IMR-90 (cell line): ENCODE data around the gene FTO. TPM values are rescaled to one million over a fixed set of nuclear protein-coding genes. Genes with fewer than 3 reads are reported as not detected.

ENCODE experiments used
- ATAC-seq: fragments of 200-7000 bp; cut with Tn5 transposase; 2 replicates; pipeline ENCODE4 v1.9.1; 2020; ENCODE audit warnings: low read depth, mild to moderate bottlenecking, moderate library complexity
- BruUV-seq: library from RNA; stranded (reverse); fragments of 400-500 nt; replicated peaks from 2 replicates; lab custom pipeline; 2021; lab: Mats Ljungman, UMichigan
- CTCF ChIA-PET: fragments of 300-600 bp; formaldehyde crosslinking; extraction: SDS; loops from one replicate; lab custom pipeline; 2021; ENCODE audit warnings: antibody characterized with exemption; lab: Yijun Ruan, JAX
- POLR2A ChIA-PET: fragments of 300-600 bp; sonication (Branson Sonifier 250); formaldehyde crosslinking; loops from one replicate; lab custom pipeline; 2022; ENCODE audit warnings: antibody characterized with exemption; ENCODE audit not compliant: unreplicated experiment; lab: Charles Lee
- DNase-seq: peaks from one replicate; pipeline ENCODE4 v3.0.0; 2013
- H2AFZ ChIP-seq: replicated peaks from 2 replicates; pipeline ENCODE3; 2013; ENCODE audit warnings: low read length, mild to moderate bottlenecking; ENCODE audit not compliant: poor library complexity
- H2AK5ac ChIP-seq: 2 replicates; pipeline ENCODE4 v1.6.1; 2013; ENCODE audit warnings: low read depth, low read length, inconsistent platforms
- H2AK9ac ChIP-seq: replicated peaks from 2 replicates; pipeline ENCODE3; 2013; ENCODE audit warnings: mild to moderate bottlenecking, low read depth, low read length, moderate library complexity; ENCODE audit not compliant: poor library complexity
- H2BK120ac ChIP-seq: 2 replicates; pipeline ENCODE4 v1.6.1; 2013; ENCODE audit warnings: low read depth, low read length, inconsistent platforms
- H2BK15ac ChIP-seq: 3 replicates; pipeline ENCODE4 v1.6.1; 2013; ENCODE audit warnings: low read depth, low read length, inconsistent platforms
- H2BK20ac ChIP-seq: 2 replicates; pipeline ENCODE4 v1.6.1; 2013; ENCODE audit warnings: low read depth, mild to moderate bottlenecking, inconsistent platforms, low read length, moderate library complexity
- H2BK5ac ChIP-seq: 2 replicates; pipeline ENCODE4 v1.6.1; 2013; ENCODE audit warnings: mild to moderate bottlenecking, low read depth, low read length, inconsistent platforms; ENCODE audit not compliant: poor library complexity, severe bottlenecking
- H3K14ac ChIP-seq: replicated peaks from 2 replicates; pipeline ENCODE4 v1.6.1; 2013; ENCODE audit warnings: low read depth, low read length, inconsistent platforms
- H3K18ac ChIP-seq: 2 replicates; pipeline ENCODE4 v1.6.1; 2013; ENCODE audit warnings: low read depth, low read length, control low read depth
- H3K23ac ChIP-seq: 2 replicates; pipeline ENCODE4 v1.6.1; 2013; ENCODE audit warnings: low read depth, low read length, inconsistent platforms
- H3K27ac ChIP-seq: 2 replicates; pipeline ENCODE4 v1.5.1; 2013; ENCODE audit warnings: mild to moderate bottlenecking, control low read depth, low read length; ENCODE audit not compliant: insufficient read depth
- H3K27me3 ChIP-seq: 2 replicates; pipeline ENCODE4 v1.6.1; 2013; ENCODE audit warnings: low read length; ENCODE audit not compliant: control insufficient read depth, insufficient read depth
- H3K36me3 ChIP-seq: 2 replicates; pipeline ENCODE4 v1.6.1; 2013; ENCODE audit warnings: low read length, mixed read lengths; ENCODE audit not compliant: control insufficient read depth, insufficient read depth
- H3K4ac ChIP-seq: 2 replicates; pipeline ENCODE4 v1.6.1; 2013; ENCODE audit warnings: low read depth, low read length, inconsistent platforms
- H3K4me1 ChIP-seq: 2 replicates; pipeline ENCODE4 v1.6.1; 2013; ENCODE audit warnings: low read length, mixed read lengths; ENCODE audit not compliant: control insufficient read depth, insufficient read depth
- H3K4me2 ChIP-seq: 2 replicates; pipeline ENCODE4 v1.6.1; 2013; ENCODE audit warnings: low read depth, mild to moderate bottlenecking, control low read depth, low read length, moderate library complexity
- H3K4me3 ChIP-seq: 2 replicates; pipeline ENCODE4 v1.5.1; 2013; ENCODE audit warnings: low read depth, mild to moderate bottlenecking, control low read depth, low read length, moderate library complexity; ENCODE audit not compliant: insufficient read depth
- H3K56ac ChIP-seq: 2 replicates; pipeline ENCODE4 v1.6.1; 2013; ENCODE audit warnings: low read length, inconsistent platforms; ENCODE audit not compliant: insufficient read depth; ENCODE audit errors: extremely low read depth
- H3K79me1 ChIP-seq, 2 experiments: 2 replicates each; pipeline ENCODE4 v1.6.1; 2013; ENCODE audit warnings: low read length in 2 of 2, inconsistent platforms in 1 of 2, low read depth in 1 of 2
- H3K9ac ChIP-seq: 2 replicates; pipeline ENCODE4 v1.6.1; 2013; ENCODE audit warnings: low read depth, low read length, control low read depth
- H3K9me1 ChIP-seq: 2 replicates; pipeline ENCODE4 v1.6.1; 2013; ENCODE audit warnings: low read length, inconsistent platforms; ENCODE audit not compliant: insufficient read depth
- H3K9me3 ChIP-seq: 2 replicates; pipeline ENCODE4 v1.6.1; 2013; ENCODE audit warnings: low read length; ENCODE audit not compliant: control insufficient read depth, insufficient read depth
- H4K20me1 ChIP-seq: 2 replicates; pipeline ENCODE4 v1.6.1; 2013; ENCODE audit warnings: low read length, inconsistent platforms; ENCODE audit not compliant: insufficient read depth
- H4K5ac ChIP-seq: 2 replicates; pipeline ENCODE4 v1.6.1; 2013; ENCODE audit warnings: mild to moderate bottlenecking, low read depth, low read length, control low read depth
- H4K8ac ChIP-seq, 2 experiments: 2 replicates each; pipeline ENCODE4 v1.6.1; 2013; ENCODE audit warnings: low read depth in 2 of 2, low read length in 2 of 2, control low read depth in 1 of 2, inconsistent platforms in 1 of 2
- H4K91ac ChIP-seq: 2 replicates; pipeline ENCODE4 v1.6.1; 2013; ENCODE audit warnings: low read depth, low read length, inconsistent platforms; ENCODE audit not compliant: insufficient read depth
- BHLHE40 ChIP-seq: fragments of 150-350 bp; IDR thresholded peaks from 2 replicates; pipeline ENCODE4 v1.6.1; 2016; ENCODE audit warnings: mild to moderate bottlenecking, low read depth, low read length
- CHD1 ChIP-seq: IDR thresholded peaks from 2 replicates; pipeline ENCODE4 v1.6.1; 2012; ENCODE audit warnings: low read depth, low read length, improper control_type of control experiment
- FOS ChIP-seq: fragments of 150-350 bp; IDR thresholded peaks from 2 replicates; pipeline ENCODE4 v1.6.1; 2016; ENCODE audit warnings: low read depth, low read length
- MAFK ChIP-seq: IDR thresholded peaks from 2 replicates; pipeline ENCODE4 v1.6.1; 2012; ENCODE audit warnings: low read depth, low read length, improper control_type of control experiment
- MAZ ChIP-seq: IDR thresholded peaks from 2 replicates; pipeline ENCODE4 v1.6.1; 2012; ENCODE audit warnings: low read depth, mild to moderate bottlenecking, low read length, improper control_type of control experiment, moderate library complexity, borderline replicate concordance
- MXI1 ChIP-seq: IDR thresholded peaks from 2 replicates; pipeline ENCODE4 v1.6.1; 2012; ENCODE audit warnings: low read depth, mild to moderate bottlenecking, low read length, moderate library complexity, borderline replicate concordance
- NFE2L2 ChIP-seq: fragments of 150-350 bp; IDR thresholded peaks from 2 replicates; pipeline ENCODE4 v1.6.1; 2016; ENCODE audit warnings: low read depth, mild to moderate bottlenecking, low read length
- RAD21 ChIP-seq: IDR thresholded peaks from 2 replicates; pipeline ENCODE4 v1.6.1; 2012; ENCODE audit warnings: low read length, improper control_type of control experiment
- RCOR1 ChIP-seq: IDR thresholded peaks from 2 replicates; pipeline ENCODE4 v1.6.1; 2012; ENCODE audit warnings: mild to moderate bottlenecking, low read length, improper control_type of control experiment; ENCODE audit not compliant: insufficient replicate concordance
- RFX5 ChIP-seq: IDR thresholded peaks from 2 replicates; pipeline ENCODE4 v1.8.0; 2012; ENCODE audit warnings: low read depth, mild to moderate bottlenecking, low read length, moderate library complexity
- SMC3 ChIP-seq: fragments of 150-350 bp; IDR thresholded peaks from 2 replicates; pipeline ENCODE4 v1.6.1; 2016; ENCODE audit warnings: low read depth, mild to moderate bottlenecking, antibody characterized with exemption, low read length, moderate library complexity
- WGBS, 2 experiments: methylation state at CpG; one replicate each; pipeline versions ENCODE4 v1.1.5 to v1.1.7; 2013; ENCODE audit warnings: missing lambda C conversion rate in 2 of 2; ENCODE audit not compliant: insufficient read length in 1 of 2; ENCODE audit errors: extremely low coverage in 2 of 2; 5-methylcytosine and 5-hydroxymethylcytosine counted together
- dilution Hi-C: fragments of 300-500 bp; cut with HindIII; formaldehyde crosslinking; loops from one replicate; pipeline ENCODE4 v1.14.3; 2018; ENCODE audit warnings: low sequenced_read_pairs; ENCODE audit not compliant: unreplicated experiment
- in situ Hi-C: fragments of 300-500 bp; cut with MboI; formaldehyde crosslinking; loops from 3 replicates; pipeline ENCODE4 v1.14.3; 2019; ENCODE audit warnings: low sequenced_read_pairs, inconsistent platforms, mixed read lengths
- intact Hi-C: fragments of 100-400 bp; cut with micrococcal nuclease; formaldehyde crosslinking; loops from 2 replicates; pipeline ENCODE4 v1.10.0; 2022
- polyA plus RNA-seq, 3 experiments: library from polyadenylated mRNA; depleted of rRNA; stranded (reverse); fragments of >200 nt; gene quantifications; 2 replicates each; pipeline ENCODE4 v1.2.3, GENCODE V29; 2012; ENCODE audit warnings: low replicate concordance in 1 of 3
- total RNA-seq: library from RNA; depleted of rRNA; stranded (reverse); fragments of >200 nt; gene quantifications from 2 replicates; pipeline ENCODE4 v1.2.3, GENCODE V29; 2012
- TF ChIP-seq, protein P1 (sequence below): conservative IDR thresholded peaks from 2 replicates; pipeline ENCODE4 v1.5.1; 2012; ENCODE audit warnings: mild to moderate bottlenecking, low read depth, low read length, improper control_type of control experiment
- TF ChIP-seq, protein P2 (sequence below): fragments of 150-350 bp; IDR thresholded peaks from 2 replicates; pipeline ENCODE4 v1.6.1; 2016; ENCODE audit warnings: low read depth, mild to moderate bottlenecking, low read length, moderate library complexity, borderline replicate concordance
- TF ChIP-seq, protein P3 (sequence below): fragments of 150-350 bp; IDR thresholded peaks from 2 replicates; pipeline ENCODE4 v1.6.1; 2017; ENCODE audit warnings: mild to moderate bottlenecking, antibody characterized with exemption, low read length, low read depth

The FTO gene
- total and polyA plus RNA-seq, 2 of the 4 experiments (the other 2 are of a cell fraction): 70.3 to 132 TPM

DNA sequence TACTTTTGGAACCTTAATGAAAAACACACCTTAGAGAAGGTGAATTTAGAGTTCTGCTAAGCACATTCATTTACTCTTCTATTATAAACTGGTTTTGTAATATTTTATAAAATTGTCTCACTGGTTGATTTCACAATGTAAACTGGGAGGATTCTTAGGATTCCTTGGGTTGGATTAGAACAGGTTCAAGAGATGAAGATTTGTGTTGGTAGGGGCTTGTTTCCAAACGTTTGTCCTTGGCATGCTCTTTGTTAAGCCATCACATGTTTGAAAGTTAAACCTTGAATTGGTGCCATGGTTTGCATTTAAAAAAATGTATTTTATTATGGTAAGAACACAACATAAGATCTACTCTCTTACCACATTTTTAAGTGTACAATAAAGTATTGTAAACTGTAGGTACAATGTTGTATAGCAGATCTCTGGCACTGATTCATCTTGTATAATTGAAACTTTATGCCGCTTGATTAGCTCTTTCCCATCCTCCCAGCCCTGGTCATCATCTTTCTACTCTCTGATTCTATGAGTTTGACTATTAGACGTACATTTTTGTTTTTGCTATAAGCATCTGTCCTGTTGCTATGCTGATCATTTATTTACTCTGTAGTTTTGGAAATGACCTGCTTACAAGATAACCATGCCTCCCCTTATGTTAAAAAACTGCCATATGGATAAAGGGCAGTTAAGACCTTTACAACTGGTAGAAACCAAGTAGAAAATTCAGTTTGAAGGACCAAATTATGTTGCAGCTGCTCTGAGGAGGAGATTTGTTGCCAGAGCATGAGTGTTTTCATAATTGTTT is 9.6 kb downstream of the FTO start:
- WGBS, 2 experiments: no CpG with 5 or more reads among the region's 3 CpGs
- 0 out of 2 replicates have a peak, but pooled peaks cover 2% of the 10 kb centered on the region for H3K9me1 ChIP-seq
- H3K36me3 ChIP-seq: no peaks in the 10 kb centered on the region
- H3K4me3 ChIP-seq: no peak overlapping the region
- H4K91ac ChIP-seq: no peak overlapping the region
- DNase-seq: no peak
- TF ChIP-seq NFE2L2 (no peak), MXI1 (no peak), SMC3 (no peak), RAD21 (no peak), CHD1 (no peak), BHLHE40 (no peak), FOS (no peak), MAZ (no peak), RFX5 (no peak), RCOR1 (no peak), MAFK (no peak)
- TF ChIP-seq, protein P1, sequence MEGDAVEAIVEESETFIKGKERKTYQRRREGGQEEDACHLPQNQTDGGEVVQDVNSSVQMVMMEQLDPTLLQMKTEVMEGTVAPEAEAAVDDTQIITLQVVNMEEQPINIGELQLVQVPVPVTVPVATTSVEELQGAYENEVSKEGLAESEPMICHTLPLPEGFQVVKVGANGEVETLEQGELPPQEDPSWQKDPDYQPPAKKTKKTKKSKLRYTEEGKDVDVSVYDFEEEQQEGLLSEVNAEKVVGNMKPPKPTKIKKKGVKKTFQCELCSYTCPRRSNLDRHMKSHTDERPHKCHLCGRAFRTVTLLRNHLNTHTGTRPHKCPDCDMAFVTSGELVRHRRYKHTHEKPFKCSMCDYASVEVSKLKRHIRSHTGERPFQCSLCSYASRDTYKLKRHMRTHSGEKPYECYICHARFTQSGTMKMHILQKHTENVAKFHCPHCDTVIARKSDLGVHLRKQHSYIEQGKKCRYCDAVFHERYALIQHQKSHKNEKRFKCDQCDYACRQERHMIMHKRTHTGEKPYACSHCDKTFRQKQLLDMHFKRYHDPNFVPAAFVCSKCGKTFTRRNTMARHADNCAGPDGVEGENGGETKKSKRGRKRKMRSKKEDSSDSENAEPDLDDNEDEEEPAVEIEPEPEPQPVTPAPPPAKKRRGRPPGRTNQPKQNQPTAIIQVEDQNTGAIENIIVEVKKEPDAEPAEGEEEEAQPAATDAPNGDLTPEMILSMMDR: no peak
- TF ChIP-seq, protein P2, sequence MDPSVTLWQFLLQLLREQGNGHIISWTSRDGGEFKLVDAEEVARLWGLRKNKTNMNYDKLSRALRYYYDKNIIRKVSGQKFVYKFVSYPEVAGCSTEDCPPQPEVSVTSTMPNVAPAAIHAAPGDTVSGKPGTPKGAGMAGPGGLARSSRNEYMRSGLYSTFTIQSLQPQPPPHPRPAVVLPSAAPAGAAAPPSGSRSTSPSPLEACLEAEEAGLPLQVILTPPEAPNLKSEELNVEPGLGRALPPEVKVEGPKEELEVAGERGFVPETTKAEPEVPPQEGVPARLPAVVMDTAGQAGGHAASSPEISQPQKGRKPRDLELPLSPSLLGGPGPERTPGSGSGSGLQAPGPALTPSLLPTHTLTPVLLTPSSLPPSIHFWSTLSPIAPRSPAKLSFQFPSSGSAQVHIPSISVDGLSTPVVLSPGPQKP: no peak
- TF ChIP-seq, protein P3, sequence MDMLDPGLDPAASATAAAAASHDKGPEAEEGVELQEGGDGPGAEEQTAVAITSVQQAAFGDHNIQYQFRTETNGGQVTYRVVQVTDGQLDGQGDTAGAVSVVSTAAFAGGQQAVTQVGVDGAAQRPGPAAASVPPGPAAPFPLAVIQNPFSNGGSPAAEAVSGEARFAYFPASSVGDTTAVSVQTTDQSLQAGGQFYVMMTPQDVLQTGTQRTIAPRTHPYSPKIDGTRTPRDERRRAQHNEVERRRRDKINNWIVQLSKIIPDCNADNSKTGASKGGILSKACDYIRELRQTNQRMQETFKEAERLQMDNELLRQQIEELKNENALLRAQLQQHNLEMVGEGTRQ: no peak
- no peak overlapping the region for H2BK20ac ChIP-seq
- H3K23ac ChIP-seq: no peak overlapping the region
- no peaks in the 10 kb centered on the region for H3K9me3 ChIP-seq
- no peak overlapping the region for H4K8ac ChIP-seq
- H3K56ac ChIP-seq: no peak overlapping the region
- no peak overlapping the region for H3K27ac ChIP-seq
- H2BK120ac ChIP-seq: no peak overlapping the region
- H4K5ac ChIP-seq: no peak overlapping the region
- no TSS peak for BruUV-seq
- 0 out of 2 replicates have a peak overlapping the region, but pooled peaks have one; percentile 24 for H3K4me2 ChIP-seq
- in situ Hi-C loops: loop anchor here (5.0 kb wide), 1 partner anchor 49 kb away; no protein-coding TSS in a partner anchor
- H2AFZ ChIP-seq: no peak overlapping the region
- no peak overlapping the region for H3K9ac ChIP-seq
- no peak overlapping the region for H3K14ac ChIP-seq
- dilution Hi-C loops: no loop called here
- CTCF ChIA-PET: no interaction called here
- intact Hi-C loops: no loop called here
- no peak overlapping the region for H2BK15ac ChIP-seq
- H2AK5ac ChIP-seq: no peak overlapping the region
- H3K27me3 ChIP-seq: no peaks in the 10 kb centered on the region
- H2BK5ac ChIP-seq: no peak overlapping the region
- no peak; the same call in 1 of the 2 replicates for ATAC-seq
- peaks cover 15% of the 10 kb centered on the region; the same call in 1 of the 2 replicates for H4K20me1 ChIP-seq
- peaks cover 15 to 44% of the 10 kb centered on the region in 2 experiments for H3K79me1 ChIP-seq
- no peak overlapping the region for H2AK9ac ChIP-seq
- no peak overlapping the region for H3K4ac ChIP-seq
- 0 out of 2 replicates have a peak, but pooled peaks cover 2% of the 10 kb centered on the region for H3K4me1 ChIP-seq
- no peak overlapping the region for H3K18ac ChIP-seq
- POLR2A ChIA-PET: no interaction called here
